ENCODE data around the gene DTNA. TPM values are rescaled to one million over a fixed set of nuclear protein-coding genes. Genes with fewer than 3 reads are reported as not detected.
"Not testable (repeated sequence)": the region's sequence is repeated elsewhere in the genome, so short reads cannot be mapped to it uniquely, and the experiment has no call there.

DTNA gene
- total RNA-seq, 3 donors from 2014 or later (not counting 1 experiment from before 2014, with no cell fraction given): 0.33 TPM; not detected in 2

DNA sequence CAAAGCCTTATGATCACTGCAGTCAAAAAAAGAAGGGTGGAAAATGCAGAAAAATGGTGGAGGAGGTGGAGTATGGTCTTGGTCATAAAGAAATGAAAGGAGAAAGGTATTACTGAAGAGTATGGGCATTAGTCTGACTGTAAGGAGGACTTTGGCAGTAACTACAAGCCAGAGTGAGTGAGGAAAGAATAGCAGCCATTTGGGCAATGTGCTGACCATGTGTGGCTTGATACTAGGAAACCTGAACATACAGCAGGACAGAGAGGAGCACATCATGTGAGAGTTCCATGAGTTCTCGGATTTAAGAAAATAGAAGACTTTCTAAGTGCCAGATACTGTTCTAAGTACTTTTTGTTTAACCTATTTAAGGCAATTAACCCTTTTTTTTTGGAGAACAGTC is 8.5 kb downstream of the DTNA start:
- Histone ChIP-seq H3K36me3 (ENCODE audit: control insufficient read depth, insufficient read depth, low read length) (no peaks in the 10 kb centered on the region), H3K27ac (ENCODE audit: low read length) (no peak overlapping the region), H3K4me1 (ENCODE audit: control insufficient read depth, insufficient read depth, low read length) (peaks cover 3% of the 10 kb centered on the region), H3K4me3 (ENCODE audit: low read length) (no peak overlapping the region), H3K27me3 (ENCODE audit: control insufficient read depth, insufficient read depth, low read length) (no peaks in the 10 kb centered on the region), H3K9me3 (ENCODE audit: control insufficient read depth, insufficient read depth, low read length) (no peaks in the 10 kb centered on the region)
- no peak for TF ChIP-seq CTCF (IDR thresholded peaks at IDR 0.05)
- intact Hi-C loops (cut with micrococcal nuclease): no loop called here
- DNase-seq (no peak), ATAC-seq (no peak)
- Mint-ChIP-seq H3K27me3 (ENCODE audit: low read depth in 2 of 2) (peaks cover 25 to 27% of the 10 kb centered on the region in 2 donors), H3K4me1 (peaks cover 6 to 11% of the 10 kb centered on the region in 2 donors), H3K4me3 (no peak overlapping the region), H3K9me3 (no peaks in the 10 kb centered on the region), H3K36me3 (no peaks in the 10 kb centered on the region), H3K27ac (no peak overlapping the region)
- 82% methylated on average over 1 of the region's 1 CpG for WGBS (ENCODE audit: insufficient coverage)

GRCh38 chr18:34720220-34720619 is 10.1 kb downstream of the DTNA start:
- no peak for DNase-seq
- Histone ChIP-seq H3K36me3 (ENCODE audit: control insufficient read depth, insufficient read depth, low read length) (no peaks in the 10 kb centered on the region), H3K27ac (ENCODE audit: low read length) (no peak overlapping the region), H3K4me1 (ENCODE audit: control insufficient read depth, insufficient read depth, low read length) (peaks cover 4% of the 10 kb centered on the region), H3K9me3 (ENCODE audit: control insufficient read depth, insufficient read depth, low read length) (no peaks in the 10 kb centered on the region), H3K27me3 (ENCODE audit: control insufficient read depth, insufficient read depth, low read length) (no peaks in the 10 kb centered on the region), H3K4me3 (ENCODE audit: low read length) (no peak overlapping the region)
- Mint-ChIP-seq H3K36me3 (no peaks in the 10 kb centered on the region), H3K27ac (no peak overlapping the region), H3K4me3 (no peak overlapping the region), H3K9me3 (no peaks in the 10 kb centered on the region), H3K4me1 (peaks cover 7 to 12% of the 10 kb centered on the region in 2 donors), H3K27me3 (ENCODE audit: low read depth in 2 of 2) (peaks cover 25 to 27% of the 10 kb centered on the region in 2 donors)
- ATAC-seq: no peak
- intact Hi-C loops (cut with micrococcal nuclease): no loop called here
- TF ChIP-seq CTCF (IDR thresholded peaks at IDR 0.05): no peak
- WGBS (ENCODE audit: insufficient coverage): 88% methylated on average over 1 of the region's 1 CpG

GRCh38 chr18:34723143-34723542 is 13.0 kb downstream of the DTNA start:
- H3K27ac Mint-ChIP-seq: no peak overlapping the region
- ATAC-seq: peak; percentile 92 to 100 (median 95)

GRCh38 chr18:34725737-34726136 is 15.6 kb downstream of the DTNA start:
- 88% methylated on average over 4 of the region's 6 CpGs for whole genome bisulfite sequencing (ENCODE audit: insufficient coverage)
- H3K9me3 Mint-ChIP-seq; H3K4me1 ChIP-seq (ENCODE audit: control insufficient read depth, insufficient read depth, low read length); intact Hi-C loops (cut with micrococcal nuclease); H3K36me3 ChIP-seq (ENCODE audit: control insufficient read depth, insufficient read depth, low read length); ATAC-seq; H3K27ac ChIP-seq (ENCODE audit: low read length); H3K36me3 Mint-ChIP-seq; H3K4me3 Mint-ChIP-seq; H3K9me3 ChIP-seq (ENCODE audit: control insufficient read depth, insufficient read depth, low read length); H3K27ac Mint-ChIP-seq; H3K4me3 ChIP-seq (ENCODE audit: low read length); H3K27me3 ChIP-seq (ENCODE audit: control insufficient read depth, insufficient read depth, low read length); DNase-seq: not testable (repeated sequence)
- Mint-ChIP-seq H3K27me3 (ENCODE audit: low read depth in 2 of 2) (peaks cover 13 to 16% of the 10 kb centered on the region in 2 donors), H3K4me1 (peaks cover 7 to 12% of the 10 kb centered on the region in 2 donors)

More at GRCh38 chr18:34723143-34723542, 13.0 kb downstream of the DTNA start:
- no peaks in the 10 kb centered on the region for H3K36me3 ChIP-seq (ENCODE audit: control insufficient read depth, insufficient read depth, low read length)
- Mint-ChIP-seq H3K9me3 (no peaks in the 10 kb centered on the region), H3K36me3 (no peaks in the 10 kb centered on the region), H3K4me3 (no peak overlapping the region), H3K4me1 (peaks cover 7 to 12% of the 10 kb centered on the region in 2 donors), H3K27me3 (ENCODE audit: low read depth in 2 of 2) (peaks cover 15 to 27% of the 10 kb centered on the region in 2 donors)
- H3K4me1 ChIP-seq (ENCODE audit: control insufficient read depth, insufficient read depth, low read length): peaks cover 4% of the 10 kb centered on the region
- peak in 1 of 2 donors; percentile 3 for DNase-seq
- 20% methylated on average over 1 of the region's 3 CpGs for WGBS (ENCODE audit: insufficient coverage)
- peak; percentile 45 for TF ChIP-seq CTCF (IDR thresholded peaks at IDR 0.05)
- H3K27me3 ChIP-seq (ENCODE audit: control insufficient read depth, insufficient read depth, low read length): no peaks in the 10 kb centered on the region
- H3K4me3 ChIP-seq (ENCODE audit: low read length): no peak overlapping the region
- H3K27ac ChIP-seq (ENCODE audit: low read length): no peak overlapping the region
- H3K9me3 ChIP-seq (ENCODE audit: control insufficient read depth, insufficient read depth, low read length): no peaks in the 10 kb centered on the region
- intact Hi-C loops (cut with micrococcal nuclease): loop anchor here (1.0 kb wide), 2 partner anchors 34 to 62 kb away; no protein-coding TSS in a partner anchor

All from natural killer cell (primary cell).